PC-9 (cell line): ENCODE data around the gene ENPP7. TPM values are rescaled to one million over a fixed set of nuclear protein-coding genes. Genes with fewer than 3 reads are reported as not detected.

Experiments used
- BruUV-seq: library from RNA; stranded (reverse); fragments of 400-500 nt; replicated peaks from 2 replicates; lab custom pipeline; 2021; lab: Mats Ljungman, UMichigan
- CTCF ChIA-PET: fragments of 300-600 bp; sonication (Branson Sonifier 250); formaldehyde crosslinking; loops from one replicate; lab custom pipeline; 2022; ENCODE audit warnings: antibody characterized with exemption; lab: Charles Lee
- POLR2A ChIA-PET: fragments of 300-600 bp; sonication (Branson Sonifier 250); formaldehyde crosslinking; loops from one replicate; lab custom pipeline; 2022; ENCODE audit warnings: antibody characterized with exemption; ENCODE audit not compliant: unreplicated experiment; lab: Charles Lee
- DNase-seq, 2 experiments: peaks; one replicate each; pipeline versions ENCODE4 v3.0.0 to v3.0.0-alpha.2; 2015 to 2022; ENCODE audit warnings: mixed read lengths in 1 of 2
- H2AFZ ChIP-seq: fragments of 200-600 bp; sonication (generic); 2 replicates; pipeline ENCODE4 v1.8.1; 2017; ENCODE audit warnings: antibody characterized with exemption
- H3F3A ChIP-seq: fragments of 200-600 bp; sonication (generic); 2 replicates; pipeline ENCODE4 v1.8.1; 2017; ENCODE audit warnings: antibody characterized with exemption, mild to moderate bottlenecking, low read depth; ENCODE audit not compliant: insufficient read depth
- H3K27ac ChIP-seq: fragments of 200-600 bp; sonication (generic); 2 replicates; pipeline ENCODE4 v1.6.1; 2016; ENCODE audit warnings: mixed run types
- H3K27me3 ChIP-seq: fragments of 200-600 bp; sonication (generic); 2 replicates; pipeline ENCODE4 v1.6.1; 2016; ENCODE audit warnings: low read depth, mixed run types; ENCODE audit not compliant: insufficient read depth
- H3K36me3 ChIP-seq: fragments of 200-600 bp; sonication (generic); 2 replicates; pipeline ENCODE4 v1.6.1; 2016; ENCODE audit warnings: low read depth, mixed run types
- H3K4me1 ChIP-seq: fragments of 200-600 bp; sonication (generic); replicated peaks from 2 replicates; pipeline ENCODE4 v1.6.1; 2016; ENCODE audit warnings: mixed run types; ENCODE audit not compliant: insufficient read depth
- H3K4me2 ChIP-seq: fragments of 200-600 bp; sonication (generic); 2 replicates; pipeline ENCODE4 v1.6.1; 2017; ENCODE audit warnings: mixed run types
- H3K4me3 ChIP-seq: fragments of 200-600 bp; sonication (generic); 2 replicates; pipeline ENCODE4 v1.6.1; 2016; ENCODE audit warnings: mixed run types
- H3K79me2 ChIP-seq: fragments of 200-600 bp; sonication (generic); 2 replicates; pipeline ENCODE4 v1.6.1; 2017; ENCODE audit warnings: low read depth, mixed run types
- H3K9me2 ChIP-seq: fragments of 200-600 bp; sonication (generic); 2 replicates; pipeline ENCODE4 v1.8.1; 2017; ENCODE audit warnings: mild to moderate bottlenecking; ENCODE audit not compliant: insufficient read depth
- H3K9me3 ChIP-seq: fragments of 200-600 bp; sonication (generic); 2 replicates; pipeline ENCODE4 v1.8.1; 2016; ENCODE audit warnings: low read depth; ENCODE audit not compliant: insufficient read depth
- H4K20me1 ChIP-seq: fragments of 200-600 bp; sonication (generic); 2 replicates; pipeline ENCODE4 v1.8.1; 2017; ENCODE audit not compliant: insufficient read depth
- EZH2 ChIP-seq: fragments of 200-600 bp; sonication (generic); IDR thresholded peaks from 2 replicates; pipeline ENCODE4 v1.8.0; 2017; ENCODE audit warnings: antibody characterized with exemption, low read depth
- intact Hi-C: fragments of 100-400 bp; cut with micrococcal nuclease; formaldehyde crosslinking; loops from one replicate; pipeline ENCODE4 v1.10.0; 2022; ENCODE audit not compliant: unreplicated experiment
- total RNA-seq: library from RNA; stranded (reverse); gene quantifications from 2 replicates; pipeline ENCODE4 v1.2.3, GENCODE V29; 2021
- TF ChIP-seq, protein P1 (sequence below): fragments of 200-600 bp; sonication (generic); conservative IDR thresholded peaks from 2 replicates; pipeline ENCODE4 v1.6.1; 2017; ENCODE audit warnings: mixed run types, antibody characterized with exemption, mild to moderate bottlenecking, moderate library complexity

ENPP7 gene
- total RNA-seq, 1 experiment from 2014 or later = not detected

DNA sequence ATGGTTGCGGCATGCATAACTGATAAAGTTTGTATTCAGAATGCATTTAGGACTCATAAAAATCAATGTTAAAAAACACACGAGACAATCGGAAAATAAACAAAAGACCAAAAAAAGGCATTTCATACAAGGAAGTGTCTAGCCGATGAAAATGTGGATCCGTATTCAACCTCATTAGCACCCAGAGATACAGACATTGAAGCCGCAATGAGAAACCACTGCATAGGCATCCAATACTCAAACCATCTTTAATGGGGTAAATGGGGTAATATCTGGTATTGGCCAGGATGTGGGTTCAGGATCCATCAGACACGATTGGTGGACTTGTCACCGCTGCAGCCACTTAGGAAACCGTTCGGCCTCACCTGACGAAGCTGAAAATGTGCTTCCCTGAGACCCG lies 47.4 kb upstream of the ENPP7 start:
- intact Hi-C loops = no loop called here
- Histone ChIP-seq H3K9me3 (no peaks in the 10 kb centered on the region), H3K79me2 (no peaks in the 10 kb centered on the region), H3F3A (no peaks in the 10 kb centered on the region), H3K4me1 (no peaks in the 10 kb centered on the region), H3K4me2 (peak overlapping the region; percentile 26; the same call in 1 of the 2 replicates), H3K9me2 (no peaks in the 10 kb centered on the region), H3K36me3 (no peaks in the 10 kb centered on the region), H3K27me3 (peaks cover 86% of the 10 kb centered on the region), H3K4me3 (no peak overlapping the region), H2AFZ (no peak overlapping the region), H4K20me1 (no peaks in the 10 kb centered on the region), H3K27ac (no peak overlapping the region)
- ChIA-PET POLR2A (no interaction called here), CTCF (no interaction called here)
- DNase-seq = no peak
- TF ChIP-seq EZH2 = no peak
- TF ChIP-seq, protein P1, sequence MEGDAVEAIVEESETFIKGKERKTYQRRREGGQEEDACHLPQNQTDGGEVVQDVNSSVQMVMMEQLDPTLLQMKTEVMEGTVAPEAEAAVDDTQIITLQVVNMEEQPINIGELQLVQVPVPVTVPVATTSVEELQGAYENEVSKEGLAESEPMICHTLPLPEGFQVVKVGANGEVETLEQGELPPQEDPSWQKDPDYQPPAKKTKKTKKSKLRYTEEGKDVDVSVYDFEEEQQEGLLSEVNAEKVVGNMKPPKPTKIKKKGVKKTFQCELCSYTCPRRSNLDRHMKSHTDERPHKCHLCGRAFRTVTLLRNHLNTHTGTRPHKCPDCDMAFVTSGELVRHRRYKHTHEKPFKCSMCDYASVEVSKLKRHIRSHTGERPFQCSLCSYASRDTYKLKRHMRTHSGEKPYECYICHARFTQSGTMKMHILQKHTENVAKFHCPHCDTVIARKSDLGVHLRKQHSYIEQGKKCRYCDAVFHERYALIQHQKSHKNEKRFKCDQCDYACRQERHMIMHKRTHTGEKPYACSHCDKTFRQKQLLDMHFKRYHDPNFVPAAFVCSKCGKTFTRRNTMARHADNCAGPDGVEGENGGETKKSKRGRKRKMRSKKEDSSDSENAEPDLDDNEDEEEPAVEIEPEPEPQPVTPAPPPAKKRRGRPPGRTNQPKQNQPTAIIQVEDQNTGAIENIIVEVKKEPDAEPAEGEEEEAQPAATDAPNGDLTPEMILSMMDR = no peak
- BruUV-seq = no TSS peak

DNA sequence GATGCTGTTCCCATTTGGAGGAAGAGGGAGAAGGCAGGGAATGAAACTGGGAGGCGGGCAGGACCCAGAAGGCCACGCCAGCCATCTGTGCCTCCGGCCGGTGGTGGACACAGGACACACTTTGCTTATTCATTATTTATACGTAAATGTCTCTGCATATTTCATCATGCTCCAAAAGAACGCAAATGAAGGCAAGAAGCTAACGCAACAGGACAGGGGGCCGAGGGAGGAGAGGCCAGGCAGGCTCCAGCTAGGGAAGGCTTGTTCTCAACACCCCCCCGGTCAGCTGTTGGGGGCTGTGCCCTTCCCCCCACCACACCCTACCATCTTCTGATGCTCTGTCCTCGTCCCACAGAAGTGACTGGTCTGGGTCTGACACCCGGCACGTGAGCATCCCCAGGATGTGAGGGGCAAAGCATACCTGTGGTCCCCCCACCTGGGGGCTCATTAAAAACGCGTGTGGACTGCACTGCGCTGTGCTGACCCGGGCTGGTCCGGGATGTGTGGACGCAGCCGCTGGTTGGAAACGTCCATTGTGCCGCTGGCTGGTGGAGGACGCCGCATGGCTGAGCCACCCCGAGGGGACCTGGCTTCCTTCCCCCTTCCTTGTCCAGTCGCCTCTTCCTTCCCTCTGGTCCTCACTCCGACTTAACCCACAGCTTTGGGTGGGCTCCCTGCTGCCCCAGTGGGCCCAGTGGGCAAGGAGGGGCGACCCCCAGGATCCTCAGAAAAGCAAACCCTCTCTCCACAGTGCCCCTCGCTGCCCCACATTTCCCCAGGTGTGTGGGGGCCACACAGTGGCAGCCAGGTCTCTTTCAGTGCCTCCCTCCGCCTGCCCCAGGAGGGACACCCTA lies 46.4 kb upstream of the ENPP7 start:
- Histone ChIP-seq H3K79me2 (no peaks in the 10 kb centered on the region), H3K27ac (no peak overlapping the region), H3F3A (no peaks in the 10 kb centered on the region), H2AFZ (no peak overlapping the region), H3K4me3 (no peak overlapping the region), H3K36me3 (no peaks in the 10 kb centered on the region), H3K4me1 (no peaks in the 10 kb centered on the region), H3K9me3 (no peaks in the 10 kb centered on the region), H3K9me2 (no peaks in the 10 kb centered on the region), H4K20me1 (no peaks in the 10 kb centered on the region), H3K4me2 (no peak overlapping the region), H3K27me3 (peaks cover 85% of the 10 kb centered on the region)
- TF ChIP-seq, protein P1 = no peak
- ChIA-PET POLR2A (no interaction called here), CTCF (no interaction called here)
- intact Hi-C loops = no loop called here
- no peak for DNase-seq
- no TSS peak for BruUV-seq

DNA sequence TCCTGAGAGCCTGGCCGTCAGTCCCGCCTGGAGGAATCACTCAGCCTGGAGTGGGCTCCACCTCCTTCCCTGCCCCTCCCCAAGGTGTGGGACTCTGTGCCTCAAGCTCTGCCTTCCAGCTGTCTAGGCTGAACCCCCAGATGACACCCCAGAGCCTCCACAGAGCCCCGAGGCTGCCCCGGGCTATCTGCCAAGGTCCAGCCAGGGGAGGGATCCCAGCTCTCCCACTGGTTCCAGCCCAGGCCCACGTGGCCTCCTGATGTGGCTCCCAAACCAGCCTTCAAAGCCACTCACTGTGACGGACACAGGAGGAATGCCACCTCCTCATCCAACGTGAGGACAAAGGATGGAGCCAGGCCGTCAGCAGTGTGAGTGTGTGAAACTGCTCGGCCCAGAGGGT lies 45.6 kb upstream of the ENPP7 start:
- Histone ChIP-seq H3K27ac (no peak overlapping the region), H3K36me3 (no peaks in the 10 kb centered on the region), H2AFZ (no peak overlapping the region), H3K9me3 (no peaks in the 10 kb centered on the region), H3K4me2 (no peak overlapping the region), H3K79me2 (no peaks in the 10 kb centered on the region), H3K9me2 (no peaks in the 10 kb centered on the region), H3K4me3 (no peak overlapping the region), H4K20me1 (no peaks in the 10 kb centered on the region), H3K4me1 (no peaks in the 10 kb centered on the region), H3K27me3 (peaks cover 82% of the 10 kb centered on the region), H3F3A (no peaks in the 10 kb centered on the region)
- no TSS peak for BruUV-seq
- TF ChIP-seq, protein P1 = no peak
- TF ChIP-seq EZH2 = no peak
- ChIA-PET CTCF (interaction anchor here (0.7 kb wide), 1 partner anchor 104 kb away, joined by 3 read pairs; no protein-coding TSS in a partner anchor), POLR2A (no interaction called here)
- no peak for DNase-seq
- intact Hi-C loops = no loop called here
